WERI-Rb-1 (cell line): Measurements from ENCODE around the gene ADAMTS12.

Experiments
- DNase-seq: peaks from one replicate; pipeline ENCODE4 v3.0.0-alpha.2; 2020
- H3K27ac ChIP-seq: fragments of 250-450 bp; sonication (Bioruptor Pico); 2 replicates; pipeline ENCODE4 v1.5.1; 2020; ENCODE audit warnings: mild to moderate bottlenecking, moderate library complexity
- H3K27me3 ChIP-seq: fragments of 250-450 bp; sonication (Bioruptor Pico); 2 replicates; pipeline ENCODE4 v1.5.1; 2021; ENCODE audit warnings: mild to moderate bottlenecking, low read depth, moderate library complexity; ENCODE audit not compliant: insufficient read depth, severe bottlenecking
- H3K36me3 ChIP-seq: fragments of 250-450 bp; sonication (Bioruptor Pico); 2 replicates; pipeline ENCODE4 v1.5.1; 2020; ENCODE audit warnings: mild to moderate bottlenecking, moderate library complexity
- H3K4me3 ChIP-seq: 2 replicates; pipeline ENCODE4 v1.5.1; 2011; ENCODE audit warnings: low read depth, mild to moderate bottlenecking, control low read depth, low read length
- H3K9me3 ChIP-seq: fragments of 250-450 bp; sonication (Bioruptor Pico); 2 replicates; pipeline ENCODE4 v1.5.1; 2021; ENCODE audit warnings: mild to moderate bottlenecking, moderate library complexity; ENCODE audit not compliant: severe bottlenecking
- CTCF ChIP-seq: IDR thresholded peaks from 2 replicates; pipeline ENCODE4 v1.5.1; 2011; ENCODE audit warnings: low read depth, mild to moderate bottlenecking, control low read depth, inconsistent platforms, low read length

ADAMTS12 gene

DNA sequence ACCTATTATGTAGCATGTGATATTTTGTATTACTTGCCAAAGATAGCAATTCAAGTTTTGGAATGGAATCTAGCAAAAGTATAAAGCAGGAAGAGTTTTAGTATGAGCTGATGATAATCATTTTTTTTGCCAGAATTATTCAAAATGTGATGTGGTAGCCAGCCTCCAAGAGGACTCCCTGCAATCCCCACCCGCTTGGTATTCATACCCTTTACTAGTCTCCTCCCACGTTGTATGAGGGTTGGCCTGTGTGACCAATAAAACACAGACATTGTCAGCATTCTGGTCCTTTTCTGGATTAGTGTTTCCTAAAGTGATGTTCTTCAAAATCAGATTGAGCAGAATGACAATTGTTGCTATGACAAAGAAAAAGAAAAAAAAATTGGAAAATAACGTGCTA lies 387.2 kb downstream of the ADAMTS12 start:
- Histone ChIP-seq H3K9me3 (no peaks in the 10 kb centered on the region), H3K27ac (no peak overlapping the region), H3K27me3 (peaks cover 54% of the 10 kb centered on the region), H3K36me3 (no peaks in the 10 kb centered on the region), H3K4me3 (no peak overlapping the region)
- DNase-seq: no peak
- no peak for TF ChIP-seq CTCF

GRCh38 chr5:33501899-33502298 lies 389.9 kb downstream of the ADAMTS12 start:
- Histone ChIP-seq H3K4me3 (no peak overlapping the region), H3K27me3 (peaks cover 39% of the 10 kb centered on the region), H3K9me3 (no peaks in the 10 kb centered on the region), H3K36me3 (no peaks in the 10 kb centered on the region), H3K27ac (no peak overlapping the region)
- no peak for DNase-seq
- no peak for TF ChIP-seq CTCF

DNA sequence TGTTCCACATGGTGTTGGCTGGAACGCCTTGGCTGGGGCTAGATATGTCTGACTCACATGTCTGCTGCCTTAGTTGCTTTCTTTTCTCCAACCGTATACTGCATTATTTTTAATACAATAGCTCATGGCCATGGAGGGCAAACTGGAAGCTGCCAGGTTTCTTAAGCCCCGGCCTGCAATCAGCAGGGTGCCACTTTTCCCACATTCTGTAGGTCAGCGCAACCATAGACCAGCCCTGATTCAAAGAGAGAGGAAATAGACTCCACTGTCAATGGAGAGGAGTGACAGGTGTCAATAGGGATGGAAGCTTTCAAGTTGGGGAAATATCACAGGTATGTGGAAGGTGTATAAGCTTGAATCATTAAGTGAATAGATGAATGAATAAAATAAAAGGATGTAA lies 390.5 kb downstream of the ADAMTS12 start:
- H3K36me3 ChIP-seq: no peaks in the 10 kb centered on the region
- H3K27ac ChIP-seq: no peak overlapping the region
- H3K9me3 ChIP-seq: no peaks in the 10 kb centered on the region
- DNase-seq: no peak
- H3K4me3 ChIP-seq: no peak overlapping the region
- TF ChIP-seq CTCF: no peak
- peaks cover 35% of the 10 kb centered on the region for H3K27me3 ChIP-seq

- H3K4me3 ChIP-seq: no peak overlapping the region
- TF ChIP-seq CTCF: no peak
These were observed 397.3 kb downstream of the ADAMTS12 start for GRCh38 chr5:33494466-33494865.

DNA sequence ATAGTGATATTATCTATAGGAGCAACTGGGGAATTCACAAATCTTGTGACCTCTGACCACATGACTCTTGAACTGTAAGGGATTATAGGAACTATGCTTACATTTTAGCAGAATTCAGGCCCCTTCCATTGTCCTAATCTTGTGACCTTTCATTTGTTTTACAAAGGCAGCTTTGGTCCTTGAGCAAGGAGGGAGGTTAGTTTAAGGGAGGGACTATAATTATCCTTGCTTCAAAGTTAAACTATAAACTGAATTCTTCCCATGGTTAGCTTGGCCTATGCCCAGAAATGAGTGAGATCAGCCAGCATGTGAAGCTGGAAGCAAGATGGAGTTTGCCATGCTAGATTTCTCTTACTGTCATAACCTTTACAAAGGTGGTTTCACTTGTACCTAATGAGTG lies 399.8 kb downstream of the ADAMTS12 start:
- TF ChIP-seq CTCF: no peak
- peaks cover 24% of the 10 kb centered on the region for H3K27me3 ChIP-seq
- H3K36me3 ChIP-seq: no peaks in the 10 kb centered on the region
- no peak overlapping the region for H3K27ac ChIP-seq
- H3K9me3 ChIP-seq: no peaks in the 10 kb centered on the region
- no peak overlapping the region for H3K4me3 ChIP-seq
- DNase-seq: no peak

More at GRCh38 chr5:33494466-33494865, 397.3 kb downstream of the ADAMTS12 start:
- peaks cover 29% of the 10 kb centered on the region for H3K27me3 ChIP-seq
- H3K9me3 ChIP-seq: no peaks in the 10 kb centered on the region
- H3K36me3 ChIP-seq: no peaks in the 10 kb centered on the region
- H3K27ac ChIP-seq: no peak overlapping the region
- DNase-seq: no peak

GRCh38 chr5:33490071-33490665 lies 401.6 kb downstream of the ADAMTS12 start:
- no peak overlapping the region for H3K27ac ChIP-seq
- H3K9me3 ChIP-seq: no peaks in the 10 kb centered on the region
- peaks cover 17% of the 10 kb centered on the region for H3K27me3 ChIP-seq
- no peaks in the 10 kb centered on the region for H3K36me3 ChIP-seq
- H3K4me3 ChIP-seq: no peak overlapping the region
- no peak for TF ChIP-seq CTCF
- no peak for DNase-seq
